ENCODE measurements around the gene ELFN1. TPM values are rescaled to one million over a fixed set of nuclear protein-coding genes. Genes with fewer than 3 reads are reported as not detected.

ELFN1 gene
- total and polyA plus RNA-seq, 10 of the 15 experiments (the other 5 are each of a cell fraction or from before 2014, with no cell fraction given), result 0.04 TPM; not detected in 9

DNA sequence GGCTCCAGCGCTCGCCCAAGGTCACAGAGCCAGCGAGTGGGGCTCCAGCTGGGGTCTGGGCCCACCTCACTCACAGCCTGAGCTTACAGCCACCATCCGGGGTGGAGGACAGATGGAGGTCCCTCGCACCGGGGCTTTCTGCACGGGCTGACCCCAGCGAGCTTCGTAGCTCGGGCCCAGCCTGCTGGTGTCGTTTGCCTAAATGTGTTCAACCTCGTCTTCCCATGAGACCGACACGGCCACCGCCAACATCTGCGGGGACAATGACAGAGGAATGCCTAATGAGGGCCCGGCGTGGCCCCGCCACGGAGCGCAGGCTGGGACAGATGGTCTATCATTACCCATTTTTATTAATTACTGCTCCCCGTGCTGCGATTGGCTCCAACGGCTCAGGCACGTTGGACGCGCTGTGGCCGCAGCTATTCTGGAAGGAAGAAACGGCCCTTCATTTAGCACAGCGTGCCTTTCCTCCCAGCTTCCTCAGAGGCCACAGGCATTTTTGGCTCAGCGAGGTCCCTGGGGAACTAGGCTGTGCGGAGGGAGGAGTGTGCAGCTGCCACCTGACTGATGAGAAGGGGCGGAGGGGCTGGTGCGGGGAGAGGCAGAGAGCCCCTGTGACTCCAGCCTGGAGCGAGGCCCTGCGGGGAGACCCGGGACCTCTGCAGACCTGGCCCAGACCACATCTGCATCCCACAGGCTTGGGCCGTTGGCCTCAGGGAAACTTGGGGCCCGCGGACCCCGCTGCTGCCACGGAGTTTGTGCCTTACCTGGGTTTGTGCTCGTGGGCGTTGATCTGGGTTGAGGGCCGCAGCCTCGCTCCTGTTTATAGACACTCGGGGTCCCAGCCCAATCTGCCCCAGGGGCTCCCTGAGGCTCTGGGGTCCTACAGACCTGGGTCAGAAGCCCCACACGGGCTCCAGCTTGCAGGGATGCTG is 22.9 kb upstream of the ELFN1 start:
- ChIA-PET CTCF (no interaction called here), RAD21 (ENCODE audit: unreplicated experiment) (no interaction called here), SMC1A (ENCODE audit: uncharacterized antibody, unreplicated experiment) (no interaction called here), POLR2A (no interaction called here)
- intact Hi-C loops (cut with micrococcal nuclease; ENCODE audit: unreplicated experiment), result no loop called here
- DNase-seq (ENCODE audit: low read depth, low spot score), result no peak
- no peaks in the 10 kb centered on the region for H3K79me2 ChIP-seq (ENCODE audit: control insufficient read depth, insufficient read depth, low read length)
- H3K36me3 ChIP-seq (ENCODE audit: control insufficient read depth in 2 of 2, insufficient read depth in 2 of 2, low read length in 1 of 2), result no peaks in the 10 kb centered on the region
- TF ChIP-seq BCL11A (IDR thresholded peaks at IDR 0.05; ENCODE audit: low read depth, low read length), result no peak
- TF ChIP-seq, protein P1, sequence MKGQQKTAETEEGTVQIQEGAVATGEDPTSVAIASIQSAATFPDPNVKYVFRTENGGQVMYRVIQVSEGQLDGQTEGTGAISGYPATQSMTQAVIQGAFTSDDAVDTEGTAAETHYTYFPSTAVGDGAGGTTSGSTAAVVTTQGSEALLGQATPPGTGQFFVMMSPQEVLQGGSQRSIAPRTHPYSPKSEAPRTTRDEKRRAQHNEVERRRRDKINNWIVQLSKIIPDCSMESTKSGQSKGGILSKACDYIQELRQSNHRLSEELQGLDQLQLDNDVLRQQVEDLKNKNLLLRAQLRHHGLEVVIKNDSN (IDR thresholded peaks at IDR 0.05; ENCODE audit: borderline replicate concordance, extremely low read length, insufficient read depth, low read depth, low read length), result no peak
- no peak for TF ChIP-seq YY1 (IDR thresholded peaks at IDR 0.05; ENCODE audit: low read depth, low read length)
- no peak for TF ChIP-seq SREBF2 (IDR thresholded peaks at IDR 0.05; ENCODE audit: low read length)
- TF ChIP-seq, protein P2, sequence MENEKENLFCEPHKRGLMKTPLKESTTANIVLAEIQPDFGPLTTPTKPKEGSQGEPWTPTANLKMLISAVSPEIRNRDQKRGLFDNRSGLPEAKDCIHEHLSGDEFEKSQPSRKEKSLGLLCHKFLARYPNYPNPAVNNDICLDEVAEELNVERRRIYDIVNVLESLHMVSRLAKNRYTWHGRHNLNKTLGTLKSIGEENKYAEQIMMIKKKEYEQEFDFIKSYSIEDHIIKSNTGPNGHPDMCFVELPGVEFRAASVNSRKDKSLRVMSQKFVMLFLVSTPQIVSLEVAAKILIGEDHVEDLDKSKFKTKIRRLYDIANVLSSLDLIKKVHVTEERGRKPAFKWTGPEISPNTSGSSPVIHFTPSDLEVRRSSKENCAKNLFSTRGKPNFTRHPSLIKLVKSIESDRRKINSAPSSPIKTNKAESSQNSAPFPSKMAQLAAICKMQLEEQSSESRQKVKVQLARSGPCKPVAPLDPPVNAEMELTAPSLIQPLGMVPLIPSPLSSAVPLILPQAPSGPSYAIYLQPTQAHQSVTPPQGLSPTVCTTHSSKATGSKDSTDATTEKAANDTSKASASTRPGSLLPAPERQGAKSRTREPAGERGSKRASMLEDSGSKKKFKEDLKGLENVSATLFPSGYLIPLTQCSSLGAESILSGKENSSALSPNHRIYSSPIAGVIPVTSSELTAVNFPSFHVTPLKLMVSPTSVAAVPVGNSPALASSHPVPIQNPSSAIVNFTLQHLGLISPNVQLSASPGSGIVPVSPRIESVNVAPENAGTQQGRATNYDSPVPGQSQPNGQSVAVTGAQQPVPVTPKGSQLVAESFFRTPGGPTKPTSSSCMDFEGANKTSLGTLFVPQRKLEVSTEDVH (IDR thresholded peaks at IDR 0.05; ENCODE audit: low read depth, partially characterized antibody), result no peak
- TF ChIP-seq HDAC6 (IDR thresholded peaks at IDR 0.05; ENCODE audit: unreplicated experiment), result no peak
- TF ChIP-seq, protein P3, sequence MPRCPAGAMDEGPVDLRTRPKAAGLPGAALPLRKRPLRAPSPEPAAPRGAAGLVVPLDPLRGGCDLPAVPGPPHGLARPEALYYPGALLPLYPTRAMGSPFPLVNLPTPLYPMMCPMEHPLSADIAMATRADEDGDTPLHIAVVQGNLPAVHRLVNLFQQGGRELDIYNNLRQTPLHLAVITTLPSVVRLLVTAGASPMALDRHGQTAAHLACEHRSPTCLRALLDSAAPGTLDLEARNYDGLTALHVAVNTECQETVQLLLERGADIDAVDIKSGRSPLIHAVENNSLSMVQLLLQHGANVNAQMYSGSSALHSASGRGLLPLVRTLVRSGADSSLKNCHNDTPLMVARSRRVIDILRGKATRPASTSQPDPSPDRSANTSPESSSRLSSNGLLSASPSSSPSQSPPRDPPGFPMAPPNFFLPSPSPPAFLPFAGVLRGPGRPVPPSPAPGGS (IDR thresholded peaks at IDR 0.05; ENCODE audit: borderline replicate concordance, insufficient read depth, low read depth, low read length, poor library complexity, severe bottlenecking), result no peak
- TF ChIP-seq TBL1XR1 (IDR thresholded peaks at IDR 0.05; ENCODE audit: low read depth, low read length), result no peak
- TF ChIP-seq, protein P4, sequence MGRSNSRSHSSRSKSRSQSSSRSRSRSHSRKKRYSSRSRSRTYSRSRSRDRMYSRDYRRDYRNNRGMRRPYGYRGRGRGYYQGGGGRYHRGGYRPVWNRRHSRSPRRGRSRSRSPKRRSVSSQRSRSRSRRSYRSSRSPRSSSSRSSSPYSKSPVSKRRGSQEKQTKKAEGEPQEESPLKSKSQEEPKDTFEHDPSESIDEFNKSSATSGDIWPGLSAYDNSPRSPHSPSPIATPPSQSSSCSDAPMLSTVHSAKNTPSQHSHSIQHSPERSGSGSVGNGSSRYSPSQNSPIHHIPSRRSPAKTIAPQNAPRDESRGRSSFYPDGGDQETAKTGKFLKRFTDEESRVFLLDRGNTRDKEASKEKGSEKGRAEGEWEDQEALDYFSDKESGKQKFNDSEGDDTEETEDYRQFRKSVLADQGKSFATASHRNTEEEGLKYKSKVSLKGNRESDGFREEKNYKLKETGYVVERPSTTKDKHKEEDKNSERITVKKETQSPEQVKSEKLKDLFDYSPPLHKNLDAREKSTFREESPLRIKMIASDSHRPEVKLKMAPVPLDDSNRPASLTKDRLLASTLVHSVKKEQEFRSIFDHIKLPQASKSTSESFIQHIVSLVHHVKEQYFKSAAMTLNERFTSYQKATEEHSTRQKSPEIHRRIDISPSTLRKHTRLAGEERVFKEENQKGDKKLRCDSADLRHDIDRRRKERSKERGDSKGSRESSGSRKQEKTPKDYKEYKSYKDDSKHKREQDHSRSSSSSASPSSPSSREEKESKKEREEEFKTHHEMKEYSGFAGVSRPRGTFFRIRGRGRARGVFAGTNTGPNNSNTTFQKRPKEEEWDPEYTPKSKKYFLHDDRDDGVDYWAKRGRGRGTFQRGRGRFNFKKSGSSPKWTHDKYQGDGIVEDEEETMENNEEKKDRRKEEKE (IDR thresholded peaks at IDR 0.05), result no peak
- no peak for TF ChIP-seq KLF5 (IDR thresholded peaks at IDR 0.05; ENCODE audit: partially characterized antibody)
- no peak for TF ChIP-seq POLR2AphosphoS2 (IDR thresholded peaks at IDR 0.05; ENCODE audit: low read depth, low read length)
- no peak for ATAC-seq
- no peak overlapping the region for H3K27ac ChIP-seq (ENCODE audit: control insufficient read depth, insufficient read depth)
- H4K20me1 ChIP-seq (ENCODE audit: control insufficient read depth, insufficient read depth), result no peaks in the 10 kb centered on the region
- no peak overlapping the region for H3K4me2 ChIP-seq (ENCODE audit: control insufficient read depth, insufficient read depth)
- no peak overlapping the region for H3K9ac ChIP-seq (ENCODE audit: control insufficient read depth, insufficient read depth, low read length)
- 30% methylated on average over 47 of the region's 48 CpGs for WGBS (ENCODE audit: insufficient coverage, insufficient replicate concordance, low lambda C conversion rate, missing lambda C conversion rate)
- H3K4me1 ChIP-seq (ENCODE audit: control insufficient read depth, insufficient read depth, low read length), result no peaks in the 10 kb centered on the region
- no peak overlapping the region for H2AFZ ChIP-seq (ENCODE audit: control insufficient read depth, low read depth, low read length)
- in situ Hi-C loops (cut with MboI), result no loop called here
- no peak overlapping the region for H3K4me3 ChIP-seq
- FAIRE-seq, result no peak
- no TSS peak for BruUV-seq (replicated peaks)
- H3K9me3 ChIP-seq (replicated peaks; ENCODE audit: control insufficient read depth, insufficient read depth, low read length), result no peaks in the 10 kb centered on the region
- peaks cover 0 to 6% of the 10 kb centered on the region in 2 experiments; a peak in 1 of 4 replicates for H3K27me3 ChIP-seq (replicated peaks in 1 of 2; ENCODE audit: control insufficient read depth in 2 of 2, insufficient read depth in 2 of 2, low read length in 1 of 2)

Measured in GM12878 (cell line).